ENCODE measurements around the gene COG5. TPM values are rescaled to one million over a fixed set of nuclear protein-coding genes. Genes with fewer than 3 reads are reported as not detected.

Gene COG5
- total and polyA plus RNA-seq, 9 of the 15 experiments (the other 6 are each of a cell fraction or from before 2014, with no cell fraction given) = 15.3 to 75.1 (median 56.4) TPM

DNA sequence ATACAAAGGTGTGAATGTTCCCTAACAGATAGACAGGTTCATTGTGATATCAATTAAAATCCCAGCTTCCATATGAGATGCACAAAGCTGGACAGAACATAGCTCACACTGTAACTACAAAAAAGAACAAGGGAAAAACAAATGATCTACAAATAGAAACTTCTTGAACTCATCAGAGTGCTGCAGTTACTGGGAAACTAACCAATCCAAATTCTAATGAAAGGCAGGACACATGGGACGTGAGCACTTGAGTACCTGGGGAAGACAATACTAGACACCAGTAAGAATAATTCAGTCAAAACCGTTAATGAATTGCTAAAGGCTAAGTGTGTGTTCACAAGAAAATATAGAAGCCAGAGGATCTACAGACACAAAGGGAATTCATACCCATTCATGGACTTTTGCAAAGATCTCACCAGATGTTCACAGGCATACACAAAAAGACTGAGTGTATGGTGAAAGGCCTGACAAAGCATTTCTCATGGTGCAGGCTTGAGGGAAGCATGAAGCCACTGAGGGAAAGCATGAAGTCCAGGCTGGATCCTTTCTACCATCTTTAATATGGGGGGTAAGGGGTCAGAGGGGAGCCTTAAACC lies 101.7 kb downstream of the COG5 start:
- Histone ChIP-seq H3K4me2 (ENCODE audit: insufficient read depth, low read length) (no peak overlapping the region), H2AFZ (ENCODE audit: low read depth, low read length) (no peak overlapping the region), H3K27ac (ENCODE audit: extremely low read depth, low read depth, low read length) (no peak overlapping the region), H3K79me2 (ENCODE audit: control insufficient read depth, insufficient read depth, low read length) (no peaks in the 10 kb centered on the region), H3K36me3 (ENCODE audit: control insufficient read depth, insufficient read depth, low read length) (peaks cover 8% of the 10 kb centered on the region; the same call in 1 of the 3 replicates), H3K4me3 (no peak overlapping the region), H3K4me1 (replicated peaks in 1 of 2; ENCODE audit: control insufficient read depth in 2 of 2, insufficient read depth in 2 of 2, low read length in 2 of 2) (no peaks in the 10 kb centered on the region), H4K20me1 (replicated peaks; ENCODE audit: control insufficient read depth, insufficient read depth, low read length) (no peaks in the 10 kb centered on the region), H3K9me3 (replicated peaks; ENCODE audit: control insufficient read depth, insufficient read depth, low read depth, low read length) (no peaks in the 10 kb centered on the region), H3K9ac (ENCODE audit: insufficient read depth in 1 of 2, low read depth in 2 of 2, low read length in 2 of 2) (no peak overlapping the region), H3K9me1 (ENCODE audit: control insufficient read depth, insufficient read depth, low read length) (no peaks in the 10 kb centered on the region), H3K27me3 (ENCODE audit: control insufficient read depth in 2 of 2, insufficient read depth in 2 of 2, low read length in 2 of 2) (no peaks in the 10 kb centered on the region)
- intact Hi-C loops (cut with micrococcal nuclease) (loop anchor here (5.0 to 10.0 kb wide), 2 partner anchors 100 to 683 kb away; partner anchors contain the start of genes COG5 and DUS4L), in situ Hi-C loops (cut with MboI) (no loop called here)
- no peak for DNase-seq (ENCODE audit: extremely low read depth in 1 of 4, low spot score in 3 of 4)
- TF ChIP-seq ZC3H8 (IDR thresholded peaks at IDR 0.05) (no peak), PHB2 (IDR thresholded peaks at IDR 0.05; ENCODE audit: low read depth) (no peak), ZNF316 (IDR thresholded peaks at IDR 0.05) (0 out of 2 replicates have a peak, but pooled peaks have one; percentile 24)
- FAIRE-seq = no peak
- CTCF ChIA-PET (ENCODE audit: low intra/inter-chr PET ratio) = interaction anchor here (0.6 to 2.8 kb wide), 4 partner anchors 9 to 683 kb away, joined by 3 to 17 read pairs (median 6); no protein-coding TSS in a partner anchor
- 51% methylated on average over 2 of the region's 2 CpGs for WGBS (ENCODE audit: insufficient coverage, low coverage, missing lambda C conversion rate)
- no TSS peak for BruUV-seq (replicated peaks)
- POLR2A ChIA-PET = interaction anchor here (0.9 kb wide), 1 partner anchor 19 kb away, joined by 3 read pairs; no protein-coding TSS in a partner anchor
- ATAC-seq = no peak

DNA sequence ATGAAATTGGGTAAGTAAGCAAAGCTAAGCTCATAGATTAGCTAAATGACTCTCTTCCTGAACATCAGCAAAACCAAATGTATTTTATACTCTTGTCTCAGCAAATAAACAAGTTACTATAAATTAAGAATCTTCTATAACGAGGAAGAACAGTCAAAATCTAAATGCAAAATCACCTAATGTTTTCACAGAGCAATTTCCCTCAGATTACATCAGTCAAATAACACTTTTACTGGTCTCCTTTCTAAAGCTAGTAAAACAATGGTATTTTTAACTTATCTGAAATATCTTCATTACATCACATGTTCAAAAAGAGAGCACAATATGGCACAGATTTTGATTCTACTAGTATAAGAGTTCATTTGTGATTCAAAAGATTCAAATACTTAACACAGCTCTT lies 110.3 kb downstream of the COG5 start:
- no peak for ATAC-seq
- BruUV-seq (replicated peaks) = no TSS peak

More for the DNA sequence above, 110.3 kb downstream of the COG5 start:
- no peak overlapping the region for H3K4me3 ChIP-seq
- DNase-seq (ENCODE audit: extremely low read depth in 1 of 4, low spot score in 3 of 4) (no peak), FAIRE-seq (no peak)
- peaks cover 6% of the 10 kb centered on the region; the same call in 1 of the 3 replicates for H3K36me3 ChIP-seq (ENCODE audit: control insufficient read depth, insufficient read depth, low read length)
- H3K9ac ChIP-seq (ENCODE audit: insufficient read depth in 1 of 2, low read depth in 2 of 2, low read length in 2 of 2) = no peak overlapping the region
- intact Hi-C loops (cut with micrococcal nuclease) = no loop called here
- H3K27me3 ChIP-seq (ENCODE audit: control insufficient read depth in 2 of 2, insufficient read depth in 2 of 2, low read length in 2 of 2) = no peaks in the 10 kb centered on the region
- H3K4me2 ChIP-seq (ENCODE audit: insufficient read depth, low read length) = no peak overlapping the region
- H3K9me3 ChIP-seq (replicated peaks; ENCODE audit: control insufficient read depth, insufficient read depth, low read depth, low read length) = no peaks in the 10 kb centered on the region
- TF ChIP-seq SOX6 (IDR thresholded peaks at IDR 0.05) (peak; percentile 38; the same call in 1 of the 2 replicates), POLR2H (tag; IDR thresholded peaks at IDR 0.05; ENCODE audit: low read depth) (0 out of 2 replicates have a peak, but pooled peaks have one; percentile 16), NONO (IDR thresholded peaks at IDR 0.05; ENCODE audit: low read depth in 2 of 2, low read length in 1 of 2) (peak in 1 of 2 experiments; percentile 11; a peak in 1 of 4 replicates), TRIM24 (IDR thresholded peaks at IDR 0.05) (peak in 1 of 2 experiments; percentile 52; a peak in 1 of 4 replicates)
- TF ChIP-seq, protein P1, sequence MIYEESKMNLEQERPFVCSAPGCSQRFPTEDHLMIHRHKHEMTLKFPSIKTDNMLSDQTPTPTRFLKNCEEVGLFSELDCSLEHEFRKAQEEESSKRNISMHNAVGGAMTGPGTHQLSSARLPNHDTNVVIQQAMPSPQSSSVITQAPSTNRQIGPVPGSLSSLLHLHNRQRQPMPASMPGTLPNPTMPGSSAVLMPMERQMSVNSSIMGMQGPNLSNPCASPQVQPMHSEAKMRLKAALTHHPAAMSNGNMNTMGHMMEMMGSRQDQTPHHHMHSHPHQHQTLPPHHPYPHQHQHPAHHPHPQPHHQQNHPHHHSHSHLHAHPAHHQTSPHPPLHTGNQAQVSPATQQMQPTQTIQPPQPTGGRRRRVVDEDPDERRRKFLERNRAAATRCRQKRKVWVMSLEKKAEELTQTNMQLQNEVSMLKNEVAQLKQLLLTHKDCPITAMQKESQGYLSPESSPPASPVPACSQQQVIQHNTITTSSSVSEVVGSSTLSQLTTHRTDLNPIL (CRISPR knock-in tag; IDR thresholded peaks at IDR 0.05) = no peak
- in situ Hi-C loops (cut with MboI) = loop anchor here (10.0 kb wide), 1 partner anchor 421 kb away; no protein-coding TSS in a partner anchor
- H3K27ac ChIP-seq (ENCODE audit: extremely low read depth, low read depth, low read length) = no peak overlapping the region
- 78% methylated on average over 1 of the region's 1 CpG for WGBS (ENCODE audit: insufficient coverage, low coverage, missing lambda C conversion rate)
- H2AFZ ChIP-seq (ENCODE audit: low read depth, low read length) = no peak overlapping the region
- H4K20me1 ChIP-seq (replicated peaks; ENCODE audit: control insufficient read depth, insufficient read depth, low read length) = no peaks in the 10 kb centered on the region
- no peaks in the 10 kb centered on the region for H3K9me1 ChIP-seq (ENCODE audit: control insufficient read depth, insufficient read depth, low read length)
- ChIA-PET CTCF (ENCODE audit: low intra/inter-chr PET ratio) (no interaction called here), POLR2A (no interaction called here)
- H3K79me2 ChIP-seq (ENCODE audit: control insufficient read depth, insufficient read depth, low read length) = no peaks in the 10 kb centered on the region
- H3K4me1 ChIP-seq (replicated peaks in 1 of 2; ENCODE audit: control insufficient read depth in 2 of 2, insufficient read depth in 2 of 2, low read length in 2 of 2) = no peaks in the 10 kb centered on the region
